GM18951 (cell line): ENCODE measurements around the gene KHDC1L.
"Not testable (repeated sequence)": the region's sequence is repeated elsewhere in the genome, so short reads cannot be mapped to it uniquely, and the experiment has no call there.

ENCODE experiments used
- POLR2A ChIP-seq: IDR thresholded peaks from 4 replicates; pipeline ENCODE4 v1.6.1; 2011; ENCODE audit warnings: mild to moderate bottlenecking; ENCODE audit not compliant: insufficient read length, insufficient read depth; ENCODE audit errors: extremely low read depth
- in situ Hi-C: fragments of 300-500 bp; cut with MboI; formaldehyde crosslinking; loops from one replicate; pipeline ENCODE4 v1.12.0; 2022; ENCODE audit warnings: low sequenced_read_pairs, mixed read lengths, inconsistent platforms; ENCODE audit not compliant: unreplicated experiment

The KHDC1L gene, protein sequence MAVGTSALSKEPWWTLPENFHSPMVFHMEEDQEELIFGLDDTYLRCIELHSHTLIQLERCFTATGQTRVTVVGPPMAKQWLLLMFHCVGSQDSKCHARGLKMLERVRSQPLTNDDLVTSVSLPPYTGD

DNA sequence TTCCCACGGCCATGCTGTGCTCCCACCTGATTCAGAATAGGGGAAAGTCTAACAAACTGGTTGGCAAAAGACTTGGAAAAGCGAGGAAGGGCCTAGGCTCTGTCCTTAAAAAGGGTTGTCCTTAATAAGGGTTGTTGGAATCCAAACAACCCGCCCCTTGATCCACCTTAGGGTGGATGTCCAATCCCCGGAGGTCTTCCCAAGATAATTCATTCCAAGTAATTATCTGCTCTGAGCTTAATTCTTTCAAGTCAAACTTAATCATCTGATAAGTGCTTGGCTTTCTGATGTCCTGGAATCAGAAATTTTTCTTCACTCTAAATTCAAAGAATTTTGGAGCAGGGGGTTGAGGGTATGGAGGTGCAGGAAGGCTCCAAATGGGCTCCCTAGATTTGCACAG, at the start of gene KHDC1L:
KHDC1L (minus strand) TSS at position 101 of the 400 bp plus-strand sequence; CDS start at position 13, 88 bp downstream.
- in situ Hi-C loops, result no loop called here
- TF ChIP-seq POLR2A, result no peak

DNA sequence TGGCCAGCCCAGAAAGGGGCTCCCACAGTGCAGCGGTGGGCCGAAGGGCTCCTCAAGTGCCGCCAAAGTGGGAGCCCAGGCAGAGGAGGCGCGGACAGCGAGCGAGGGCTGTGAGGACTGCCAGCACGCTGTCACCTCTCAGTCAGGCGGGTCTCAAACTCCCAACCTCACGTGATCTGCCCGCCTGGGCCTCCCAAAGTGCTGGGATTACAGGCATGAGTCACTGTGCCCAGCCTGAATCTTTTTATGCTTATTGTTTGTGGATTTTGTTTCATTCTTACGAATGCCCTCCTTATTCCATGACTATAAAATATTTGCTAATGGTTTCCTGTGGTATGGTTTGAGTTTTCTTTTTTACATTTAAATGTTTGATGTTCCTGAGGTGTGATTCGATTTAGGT, 44.0 kb upstream of the KHDC1L start:
- in situ Hi-C loops, result not testable (repeated sequence)

DNA sequence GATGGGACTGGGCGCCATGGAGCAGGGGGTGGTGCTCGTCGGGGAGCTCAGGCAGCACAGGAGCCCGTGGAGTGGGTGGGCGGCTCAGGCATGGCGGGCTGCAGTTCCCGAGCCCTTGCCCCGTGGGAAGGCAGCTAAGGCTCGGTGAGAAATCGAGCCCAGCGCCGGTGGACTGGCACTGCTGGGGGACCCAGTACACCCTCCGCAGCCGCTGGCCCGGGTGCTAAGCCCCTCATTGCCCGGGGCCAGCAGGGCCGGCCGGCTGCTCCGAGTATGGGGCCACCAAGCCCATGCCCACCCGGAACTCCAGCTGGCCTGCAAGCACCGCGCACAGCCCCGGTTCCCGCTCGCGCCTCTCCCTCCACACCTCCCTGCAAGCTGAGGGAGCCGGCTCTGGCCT, 43.6 kb upstream of the KHDC1L start:
- in situ Hi-C loops, result not testable (repeated sequence)

GRCh38 chr6:73264446-73264845, 39.1 kb upstream of the KHDC1L start:
- TF ChIP-seq POLR2A, result no peak
- in situ Hi-C loops, result no loop called here

- TF ChIP-seq POLR2A, result no peak
- in situ Hi-C loops, result no loop called here
These were observed 38.2 kb upstream of the KHDC1L start for GRCh38 chr6:73263570-73263909.

DNA sequence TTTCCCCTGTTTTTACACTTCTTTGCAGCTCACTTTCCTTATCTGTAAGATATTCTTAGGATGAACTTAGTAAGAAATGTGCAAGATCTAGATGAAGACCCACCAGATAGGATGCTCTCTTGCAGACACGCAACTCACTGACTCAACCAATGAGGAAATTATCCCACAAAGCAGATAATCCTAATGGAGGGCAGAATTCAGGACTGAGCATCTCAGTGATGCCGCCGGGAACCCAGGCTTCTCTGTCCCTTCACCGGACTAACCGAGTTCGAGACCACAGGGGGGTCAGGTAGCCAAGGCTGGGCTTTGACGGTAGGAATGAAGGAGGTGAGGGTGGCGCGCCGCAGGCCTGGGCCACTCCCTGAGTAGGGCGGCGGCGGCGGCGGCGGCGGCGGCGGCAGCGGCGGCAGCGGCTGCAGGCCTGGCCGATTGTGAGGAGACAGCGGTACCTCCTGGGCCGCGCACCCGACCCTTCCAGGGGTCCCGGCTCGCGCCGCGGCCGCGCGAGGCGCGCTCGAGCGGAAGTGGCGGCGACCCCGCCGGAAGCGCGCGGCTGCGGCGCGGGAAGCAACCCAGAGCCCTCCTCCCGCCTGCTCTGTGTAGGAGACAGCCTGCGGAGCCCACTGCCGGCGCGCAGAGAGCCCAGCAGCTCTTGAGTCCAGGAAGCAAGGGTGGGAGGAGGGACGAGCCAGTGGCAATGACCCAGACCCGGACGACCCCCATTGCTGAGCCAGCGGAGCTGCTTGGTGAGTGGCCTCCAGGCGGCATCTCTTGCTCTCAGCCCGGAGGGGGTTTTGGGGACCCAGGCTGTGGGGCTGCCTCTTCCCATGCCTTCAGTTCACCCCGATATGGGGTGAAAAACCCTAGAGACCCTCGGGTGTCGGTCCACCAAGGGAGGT, 37.6 kb upstream of the KHDC1L start, which contains the start of gene KHDC1:
KHDC1 (minus strand) TSS at position 526 of the 899 bp plus-strand sequence. CDS start 20,679 bp downstream, outside the sequence.
- in situ Hi-C loops, result no loop called here
- peak; percentile 80 for TF ChIP-seq POLR2A

DNA sequence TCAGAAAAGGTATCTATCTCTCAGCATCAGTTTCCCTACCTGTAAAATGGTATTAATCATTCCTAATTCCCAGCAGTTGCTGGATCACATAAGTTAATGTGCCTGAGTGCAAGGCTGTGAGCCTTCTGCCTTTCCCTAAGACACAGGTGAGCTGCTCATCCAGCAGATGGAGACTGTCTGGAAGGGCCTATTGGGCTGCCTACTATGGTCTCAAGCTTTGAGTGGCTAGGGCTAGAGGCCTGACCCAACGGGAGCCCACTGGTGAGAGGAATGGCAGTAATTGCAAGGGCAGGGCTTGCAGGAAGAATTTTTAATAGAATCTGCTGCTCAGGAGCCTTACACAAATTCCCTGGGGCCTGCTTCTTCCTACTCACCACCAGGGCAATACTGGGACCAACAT, 33.4 kb upstream of the KHDC1L start:
- in situ Hi-C loops, result no loop called here

DNA sequence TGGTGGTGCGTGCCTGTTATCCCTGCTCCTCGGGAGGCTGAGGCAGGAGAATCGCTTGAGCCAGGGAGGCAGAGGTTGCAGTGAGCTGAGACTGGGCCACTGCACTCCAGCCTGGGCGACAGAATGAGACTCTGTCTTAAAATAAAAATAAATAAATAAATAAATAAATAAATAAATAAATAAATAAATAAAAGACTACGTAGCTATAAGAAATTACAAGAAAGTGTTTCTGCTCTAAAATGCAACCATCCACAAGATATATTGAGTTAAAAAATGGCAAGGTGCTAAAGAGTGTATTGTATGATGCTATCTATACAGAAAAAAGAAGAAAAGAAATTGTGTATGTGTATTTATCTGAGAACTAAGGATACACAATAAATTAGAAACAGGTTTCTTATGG, 29.0 kb upstream of the KHDC1L start:
- in situ Hi-C loops, result not testable (repeated sequence)

More for the DNA sequence above, 33.4 kb upstream of the KHDC1L start:
- no peak for TF ChIP-seq POLR2A

DNA sequence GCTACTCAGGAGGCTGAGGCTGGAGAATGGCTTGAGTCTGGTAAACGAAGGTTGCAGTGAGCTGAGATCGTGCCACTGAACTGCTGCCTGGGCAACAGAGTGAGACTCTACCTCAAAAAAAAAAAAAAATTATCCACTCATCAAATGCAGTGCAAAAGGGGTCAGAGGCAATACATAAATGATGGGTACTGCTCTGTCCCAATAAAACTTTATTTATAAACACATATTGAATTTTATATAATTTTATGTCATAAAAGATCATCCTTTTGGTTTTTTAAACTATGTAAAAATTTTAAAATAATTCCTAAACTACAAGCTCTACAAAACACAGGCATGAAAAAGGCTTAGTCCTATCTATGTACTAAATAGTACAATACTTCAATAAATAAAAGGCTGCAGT, 27.4 kb upstream of the KHDC1L start:
- in situ Hi-C loops, result no loop called here
- no peak for TF ChIP-seq POLR2A

GRCh38 chr6:73250016-73250415, 24.7 kb upstream of the KHDC1L start:
- TF ChIP-seq POLR2A, result no peak

GRCh38 chr6:73248192-73248903, 23.1 kb upstream of the KHDC1L start:
- in situ Hi-C loops, result no loop called here
- no peak for TF ChIP-seq POLR2A

More at GRCh38 chr6:73250016-73250415, 24.7 kb upstream of the KHDC1L start:
- in situ Hi-C loops, result no loop called here

DNA sequence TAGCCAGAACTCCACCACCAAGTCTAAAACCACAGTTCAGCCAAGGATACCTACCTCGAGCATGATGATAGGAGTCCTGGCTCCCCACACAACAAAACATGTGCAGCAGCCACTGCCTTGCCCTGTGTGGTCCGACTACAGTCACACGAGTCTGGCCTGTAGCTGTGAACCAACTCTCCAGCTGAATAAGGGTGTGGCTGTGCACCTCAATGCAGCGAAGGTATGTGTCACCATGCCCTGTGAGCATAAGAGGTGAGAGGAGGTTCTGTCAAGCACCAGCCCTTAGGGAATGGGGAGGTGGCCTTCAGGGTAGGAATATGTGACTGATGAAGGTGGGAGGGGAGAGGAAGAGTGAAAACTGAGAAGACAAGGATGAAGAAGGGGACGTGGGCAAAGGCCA, 16.7 kb upstream of the KHDC1L start:
- TF ChIP-seq POLR2A, result no peak
- in situ Hi-C loops, result no loop called here

- TF ChIP-seq POLR2A, result no peak
- in situ Hi-C loops, result no loop called here
These were observed 15.4 kb upstream of the KHDC1L start for GRCh38 chr6:73240730-73241129.
